Activated B cell treated with CpG ODN at 0.5 μM for 24 hours (primary cell): Measurements from ENCODE around the gene MBD3. TPM values are rescaled to one million over a fixed set of nuclear protein-coding genes. Genes with fewer than 3 reads are reported as not detected.

Experiments
- ATAC-seq: fragments of 200-7000 bp; cut with Tn5 transposase; one replicate; pipeline ENCODE4 v1.10.0; 2021; ENCODE audit warnings: low read depth, mild to moderate bottlenecking, moderate library complexity
- CTCF ChIA-PET: fragments of 350-600 bp; sonication (Branson Sonifier 250); formaldehyde crosslinking; loops from one replicate; lab custom pipeline; 2021; ENCODE audit warnings: antibody characterized with exemption; lab: Charles Lee
- POLR2A ChIA-PET: fragments of 350-600 bp; sonication (Branson Sonifier 250); formaldehyde crosslinking; loops from one replicate; lab custom pipeline; 2021; ENCODE audit warnings: antibody characterized with exemption; lab: Charles Lee
- DNase-seq: peaks from one replicate; pipeline ENCODE4 v3.0.0; 2022
- H3K27ac Mint-ChIP-seq: one replicate; pipeline ENCODE4 v1.8.0; 2020; ENCODE audit warnings: mixed read lengths
- H3K27me3 Mint-ChIP-seq: one replicate; pipeline ENCODE4 v1.8.0; 2021; ENCODE audit warnings: mixed read lengths
- H3K36me3 Mint-ChIP-seq: one replicate; pipeline ENCODE4 v1.8.0; 2021; ENCODE audit warnings: low read depth, mixed read lengths
- H3K4me1 Mint-ChIP-seq: one replicate; pipeline ENCODE4 v1.8.0; 2021; ENCODE audit warnings: mixed read lengths
- H3K4me3 Mint-ChIP-seq: one replicate; pipeline ENCODE4 v1.8.0; 2020; ENCODE audit warnings: mild to moderate bottlenecking, mixed read lengths
- H3K9me3 Mint-ChIP-seq: one replicate; pipeline ENCODE4 v1.8.0; 2020; ENCODE audit warnings: mixed read lengths
- intact Hi-C: fragments of 100-400 bp; cut with micrococcal nuclease; formaldehyde crosslinking; loops from one replicate; pipeline ENCODE4 v1.15.1; 2024
- total RNA-seq: library from RNA; stranded (reverse); gene quantifications from 2 replicates; pipeline ENCODE4 v1.2.3, GENCODE V29; 2022
- TF ChIP-seq, protein P1 (sequence below): fragments of 200-600 bp; IDR thresholded peaks from one replicate; pipeline ENCODE4 v1.8.0; 2022; ENCODE audit warnings: antibody characterized with exemption, mild to moderate bottlenecking

The MBD3 gene
- total RNA-seq, 1 donor from 2014 or later: 96.9 TPM

DNA sequence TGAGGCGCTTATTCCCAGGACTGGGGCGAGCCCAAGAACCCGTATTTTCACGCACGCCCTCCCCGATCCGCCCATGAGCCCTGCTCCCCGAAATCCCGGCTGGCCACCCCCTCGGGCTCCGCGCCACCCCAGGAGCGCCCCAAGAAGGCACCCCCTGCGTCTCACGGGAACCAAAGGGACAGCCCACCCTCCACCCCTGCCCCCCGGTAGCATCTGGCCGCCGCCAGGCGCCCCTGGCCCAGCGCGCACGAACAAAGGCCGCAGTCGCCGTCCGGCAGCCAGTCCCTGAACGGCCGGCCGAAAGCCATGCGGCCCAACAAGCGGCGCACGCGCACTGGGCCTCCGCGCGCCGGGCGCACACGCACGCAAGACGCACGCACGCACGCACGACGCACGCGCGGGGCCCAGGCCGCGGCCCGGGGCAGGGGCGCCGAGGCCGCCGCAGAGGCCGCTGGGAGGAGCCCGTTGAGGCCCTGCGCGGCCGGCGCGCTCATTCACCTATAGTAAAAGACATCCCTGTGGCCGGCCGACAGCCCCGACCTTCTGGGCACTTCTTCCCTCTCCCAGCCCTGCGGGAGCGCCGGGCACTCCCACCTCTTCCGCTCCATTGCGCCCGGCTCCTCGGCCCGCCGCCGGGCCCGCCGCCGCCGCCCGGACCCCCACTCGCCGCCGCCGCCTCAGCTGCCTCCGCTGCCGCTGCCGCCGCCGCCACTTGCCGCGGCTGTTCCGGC lies 476 bp downstream of the MBD3 start:
- CTCF ChIA-PET: interaction anchor here (1.2 to 1.7 kb wide), 3 partner anchors 46 to 81 kb away, joined by 4 to 8 read pairs (median 4); no protein-coding TSS in a partner anchor
- Mint-ChIP-seq H3K4me3 (peak overlapping the region; percentile 90), H3K4me1 (peaks cover 28% of the 10 kb centered on the region), H3K27me3 (no peaks in the 10 kb centered on the region), H3K36me3 (peaks cover 13% of the 10 kb centered on the region), H3K27ac (peak overlapping the region; percentile 89), H3K9me3 (no peaks in the 10 kb centered on the region)
- POLR2A ChIA-PET: interaction anchor here (0.8 to 5.4 kb wide), 12 partner anchors 9 to 525 kb away, joined by 3 to 88 read pairs (median 5); partner anchors contain the start of genes ARHGAP45, CIRBP, TCF3 and UQCR11
- DNase-seq: peak; percentile 84
- TF ChIP-seq, protein P1, sequence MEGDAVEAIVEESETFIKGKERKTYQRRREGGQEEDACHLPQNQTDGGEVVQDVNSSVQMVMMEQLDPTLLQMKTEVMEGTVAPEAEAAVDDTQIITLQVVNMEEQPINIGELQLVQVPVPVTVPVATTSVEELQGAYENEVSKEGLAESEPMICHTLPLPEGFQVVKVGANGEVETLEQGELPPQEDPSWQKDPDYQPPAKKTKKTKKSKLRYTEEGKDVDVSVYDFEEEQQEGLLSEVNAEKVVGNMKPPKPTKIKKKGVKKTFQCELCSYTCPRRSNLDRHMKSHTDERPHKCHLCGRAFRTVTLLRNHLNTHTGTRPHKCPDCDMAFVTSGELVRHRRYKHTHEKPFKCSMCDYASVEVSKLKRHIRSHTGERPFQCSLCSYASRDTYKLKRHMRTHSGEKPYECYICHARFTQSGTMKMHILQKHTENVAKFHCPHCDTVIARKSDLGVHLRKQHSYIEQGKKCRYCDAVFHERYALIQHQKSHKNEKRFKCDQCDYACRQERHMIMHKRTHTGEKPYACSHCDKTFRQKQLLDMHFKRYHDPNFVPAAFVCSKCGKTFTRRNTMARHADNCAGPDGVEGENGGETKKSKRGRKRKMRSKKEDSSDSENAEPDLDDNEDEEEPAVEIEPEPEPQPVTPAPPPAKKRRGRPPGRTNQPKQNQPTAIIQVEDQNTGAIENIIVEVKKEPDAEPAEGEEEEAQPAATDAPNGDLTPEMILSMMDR: no peak
- peak; percentile 75 for ATAC-seq
- intact Hi-C loops: loop anchor here (1.0 to 5.0 kb wide), 5 partner anchors 13 to 795 kb away; partner anchors contain the start of genes ATP8B3, DAZAP1, PTBP1 and UQCR11

DNA sequence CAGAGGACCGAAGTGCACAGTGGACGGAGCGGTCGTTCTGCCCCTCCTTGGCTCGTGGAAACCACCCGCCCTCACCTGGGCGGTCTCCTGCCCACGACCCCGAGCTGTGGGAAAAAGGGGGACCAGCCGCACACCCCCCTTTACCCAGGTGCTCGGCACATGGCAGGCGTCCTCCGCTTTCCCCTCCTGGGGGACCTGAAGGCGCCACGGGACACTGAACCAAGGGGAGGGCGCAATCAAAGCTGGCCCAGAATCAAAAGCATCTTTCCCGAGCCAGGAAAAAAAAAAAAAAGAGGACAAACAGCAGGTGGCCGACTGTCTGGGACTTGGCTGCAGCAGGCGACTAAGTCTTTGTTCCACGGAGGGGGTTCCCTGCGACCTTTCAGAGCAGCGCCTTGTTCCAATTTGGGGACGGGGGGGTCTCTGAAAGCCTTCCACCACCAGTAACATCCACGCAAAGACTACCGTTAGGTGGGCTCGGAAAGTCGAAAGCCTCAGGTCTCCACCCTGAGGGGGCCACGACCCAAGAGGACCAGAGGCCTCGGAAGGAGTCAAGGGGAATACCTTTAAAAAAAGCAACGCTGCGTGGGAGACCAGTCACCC lies 1.1 kb downstream of the MBD3 start:
- intact Hi-C loops: loop anchor here (1.0 to 5.0 kb wide), 6 partner anchors 14 to 794 kb away; partner anchors contain the start of genes ATP8B3, DAZAP1, MEX3D and PTBP1
- ATAC-seq: no peak
- Mint-ChIP-seq H3K27me3 (no peaks in the 10 kb centered on the region), H3K9me3 (no peaks in the 10 kb centered on the region), H3K4me3 (peak overlapping the region; percentile 90), H3K27ac (peak overlapping the region; percentile 89), H3K4me1 (peaks cover 26% of the 10 kb centered on the region), H3K36me3 (peaks cover 9% of the 10 kb centered on the region)
- DNase-seq: no peak
- CTCF ChIA-PET: interaction anchor here (1.3 to 1.7 kb wide), 2 partner anchors 81 to 234 kb away, joined by 5 to 8 read pairs; no protein-coding TSS in a partner anchor
- TF ChIP-seq, protein P1: no peak
- POLR2A ChIA-PET: interaction anchor here (0.6 to 5.4 kb wide), 6 partner anchors 10 to 81 kb away, joined by 3 to 88 read pairs (median 4); partner anchors contain the start of gene UQCR11

DNA sequence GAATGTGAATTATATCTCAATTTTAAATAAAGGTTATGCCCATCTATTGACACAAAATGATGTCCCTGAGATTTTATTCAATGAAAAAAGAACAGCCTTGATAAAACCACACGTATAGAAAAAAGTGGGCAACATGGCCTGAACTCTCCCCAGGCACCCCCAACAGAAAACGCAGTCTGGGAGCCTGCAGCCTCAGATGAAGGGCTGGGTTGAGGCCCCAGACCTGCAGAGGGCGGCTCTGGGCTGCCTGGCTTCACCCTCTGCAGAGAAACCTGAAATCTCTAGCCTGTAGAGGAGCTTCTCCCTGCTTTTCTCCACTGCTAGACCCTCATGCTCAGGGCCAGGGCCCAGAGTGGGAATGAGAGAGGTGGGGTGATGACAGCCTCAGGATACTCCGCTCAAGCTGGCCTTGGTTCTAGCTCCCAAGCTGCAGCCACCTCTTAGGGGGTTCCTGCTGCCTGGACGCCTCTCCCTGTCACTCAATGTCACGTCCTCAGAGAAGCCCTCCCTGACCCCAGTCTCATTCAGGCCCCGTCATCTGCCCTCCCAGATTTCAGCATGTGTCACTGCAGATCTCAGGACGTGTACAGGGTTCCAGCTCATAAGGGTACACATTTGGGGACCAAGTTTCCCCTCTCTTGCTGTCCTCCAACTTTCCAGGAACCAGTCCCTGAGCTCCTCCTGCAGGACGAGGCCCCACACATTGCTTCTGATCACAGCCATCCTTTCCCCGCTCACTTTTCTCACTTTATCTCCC lies 1.8 kb downstream of the MBD3 start:
- DNase-seq (no peak), ATAC-seq (no peak)
- TF ChIP-seq, protein P1: no peak
- Mint-ChIP-seq H3K27me3 (no peaks in the 10 kb centered on the region), H3K27ac (peak overlapping the region; percentile 89), H3K9me3 (no peaks in the 10 kb centered on the region), H3K4me3 (peak overlapping the region; percentile 90), H3K36me3 (peaks cover 10% of the 10 kb centered on the region), H3K4me1 (peaks cover 30% of the 10 kb centered on the region)
- ChIA-PET CTCF (interaction anchor here (0.6 to 1.7 kb wide), 4 partner anchors 44 to 235 kb away, joined by 3 to 8 read pairs (median 4); no protein-coding TSS in a partner anchor), POLR2A (interaction anchor here (0.6 to 5.4 kb wide), 8 partner anchors 9 to 174 kb away, joined by 3 to 88 read pairs (median 3); partner anchors contain the start of gene UQCR11)
- intact Hi-C loops: loop anchor here (1.0 to 5.0 kb wide), 3 partner anchors 23 to 794 kb away; partner anchors contain the start of genes DAZAP1, MEX3D and PTBP1

DNA sequence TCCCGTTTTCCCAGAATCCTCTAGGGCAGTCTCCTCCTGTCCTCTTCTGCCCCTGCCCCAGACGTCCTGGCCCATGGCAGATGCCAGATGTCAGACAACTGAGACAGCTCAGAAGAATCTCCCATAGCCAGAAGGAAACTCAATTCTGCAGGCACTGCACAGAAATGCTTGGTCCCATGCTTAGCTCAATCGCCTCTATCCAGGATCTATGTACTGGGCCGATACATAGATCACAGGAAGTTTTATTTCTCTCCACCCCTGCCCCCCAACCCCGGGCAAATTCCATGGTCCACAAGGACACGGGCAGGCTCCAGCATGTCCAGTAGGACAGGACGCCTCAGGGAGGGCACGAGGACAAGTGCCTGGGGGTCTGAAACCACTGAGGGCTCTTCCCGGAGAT lies 4.8 kb downstream of the MBD3 start:
- no peak for ATAC-seq
- Mint-ChIP-seq H3K27me3 (no peaks in the 10 kb centered on the region), H3K4me1 (peaks cover 24% of the 10 kb centered on the region), H3K4me3 (no peak overlapping the region), H3K27ac (no peak overlapping the region), H3K9me3 (no peaks in the 10 kb centered on the region), H3K36me3 (peaks cover 26% of the 10 kb centered on the region)
- intact Hi-C loops: no loop called here
- DNase-seq: no peak
- CTCF ChIA-PET: no interaction called here
- POLR2A ChIA-PET: interaction anchor here (0.6 to 1.3 kb wide), 4 partner anchors 17 to 238 kb away, joined by 3 to 12 read pairs (median 3); partner anchors contain the start of gene UQCR11
- TF ChIP-seq, protein P1: no peak
